Subcutaneous adipose tissue (tissue), 4 donors: ENCODE results near the gene COL18A1. TPM values are rescaled to one million over a fixed set of nuclear protein-coding genes. Genes with fewer than 3 reads are reported as not detected.

Source experiments
- CTCF ChIP-seq: fragments of 450-650 bp; IDR thresholded peaks from one replicate; pipeline ENCODE4 v1.5.1; 2016; ENCODE audit warnings: low read depth, mild to moderate bottlenecking, control low read depth, antibody characterized with exemption, moderate library complexity
- total RNA-seq, 4 donors: library from RNA; depleted of rRNA; stranded (reverse); fragments of >200 nt; gene quantifications; one replicate each; pipeline ENCODE4 v1.1.0, GENCODE V29; 2016

Gene COL18A1
- total RNA-seq, 4 donors from 2014 or later: 33.4 to 102 (median 66.7) TPM

DNA sequence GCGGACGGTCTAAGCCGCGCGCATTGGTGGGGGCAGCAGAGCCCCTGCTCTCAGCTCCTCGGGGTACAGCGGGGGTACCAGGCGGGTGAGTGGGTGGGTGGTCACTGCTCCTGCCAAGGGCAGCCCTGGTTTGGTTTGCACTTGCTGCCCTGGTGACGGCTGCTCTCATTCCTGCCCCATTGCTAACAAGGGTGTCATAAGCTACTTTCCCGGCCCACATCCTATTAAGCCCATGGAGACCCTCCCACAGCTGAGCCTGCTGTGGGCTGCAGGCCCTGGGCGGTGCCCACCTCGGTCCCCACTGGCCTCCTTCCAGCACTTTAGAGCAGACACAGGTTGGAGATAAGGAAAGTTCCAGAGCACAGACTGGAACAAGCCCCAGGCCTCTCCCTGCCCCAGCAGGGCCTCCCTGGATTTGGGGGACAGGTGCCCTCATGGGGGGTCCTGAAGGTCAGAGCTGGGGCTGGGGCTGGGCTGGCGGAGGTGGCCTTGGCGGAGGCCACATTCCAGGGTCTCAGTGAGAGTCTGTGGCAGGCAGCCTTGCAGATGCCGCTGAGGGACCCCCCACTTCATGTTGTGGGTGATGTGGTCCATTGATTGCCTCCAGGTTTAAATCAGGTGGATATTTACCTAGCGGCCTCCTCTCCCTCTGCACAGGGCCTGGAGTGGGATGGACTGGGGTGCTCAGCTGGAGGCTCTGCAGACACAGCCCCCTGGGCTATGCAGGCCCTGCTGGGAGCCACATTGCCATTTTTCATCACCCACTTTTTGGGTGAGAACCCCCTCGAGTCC is 27.0 kb downstream of the COL18A1 start:
- TF ChIP-seq CTCF: no peak

DNA sequence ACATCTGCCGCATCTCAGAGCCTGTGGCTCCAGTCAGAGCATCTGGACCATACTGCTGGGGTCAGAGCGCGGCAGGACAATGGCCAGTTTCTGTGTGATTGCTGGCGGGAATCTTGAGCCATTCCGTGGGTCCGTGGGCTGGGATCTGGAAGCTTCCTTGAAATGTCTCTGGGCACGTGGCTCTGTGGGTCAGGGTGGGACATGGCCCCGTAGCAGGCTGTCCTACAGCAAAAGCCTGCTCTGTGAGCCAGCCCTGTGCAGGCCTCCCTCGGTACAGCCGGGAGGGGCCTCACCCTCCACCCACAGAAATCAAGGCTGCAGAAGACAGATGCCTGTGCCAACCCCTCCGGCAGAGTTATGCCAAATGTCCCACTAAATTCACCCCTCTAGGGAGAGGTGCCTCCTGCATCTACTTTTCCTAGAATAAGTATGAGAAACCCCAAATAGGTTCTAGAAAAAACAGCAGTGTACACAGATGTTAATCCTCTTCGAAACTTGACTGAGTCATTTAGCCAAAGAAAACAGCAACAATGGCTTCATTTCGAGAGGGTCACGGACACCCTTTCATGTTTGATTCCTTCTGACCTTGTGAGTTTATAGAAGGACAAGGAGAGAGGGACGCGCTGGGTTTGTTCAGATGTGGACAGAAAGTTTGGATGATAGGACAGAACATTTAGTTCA is 27.8 kb downstream of the COL18A1 start:
- no peak for TF ChIP-seq CTCF

GRCh38 chr21:45433301-45433700 is 28.3 kb downstream of the COL18A1 start:
- no peak for TF ChIP-seq CTCF

- no peak for TF ChIP-seq CTCF
Observed at GRCh38 chr21:45433911-45434644, 29.1 kb downstream of the COL18A1 start.

DNA sequence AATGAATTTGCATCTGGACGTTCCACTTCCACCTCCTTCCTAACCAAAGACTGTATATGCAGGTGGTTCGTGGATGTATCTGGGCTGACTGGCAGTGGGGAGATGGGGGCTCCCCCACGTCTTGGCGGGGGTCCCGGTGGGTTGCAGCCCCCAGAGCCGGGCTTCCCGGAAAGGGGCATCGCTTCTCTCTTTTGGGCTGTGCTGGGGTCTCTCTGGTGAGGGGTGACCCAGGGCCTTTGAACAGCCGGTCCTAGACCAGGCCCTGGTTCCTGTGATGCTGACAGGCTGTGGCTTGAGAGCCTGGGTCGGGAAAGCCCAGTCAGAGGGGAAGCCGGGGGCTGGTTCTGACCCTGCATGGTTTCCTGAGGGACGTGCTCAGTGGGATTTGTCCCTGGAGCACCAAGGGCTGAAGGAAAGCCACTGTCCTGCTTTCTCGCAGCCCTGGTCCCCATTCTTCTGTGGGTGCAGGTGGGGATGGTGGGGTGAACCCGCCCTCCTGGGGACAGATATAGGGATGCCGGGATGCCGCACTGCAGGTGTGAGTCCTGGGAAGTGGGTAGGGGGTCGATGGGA is 29.8 kb downstream of the COL18A1 start:
- no peak for TF ChIP-seq CTCF

- no peak for TF ChIP-seq CTCF
Observed at GRCh38 chr21:45435405-45435981, 30.5 kb downstream of the COL18A1 start.
